GM19455 (cell line): ENCODE results near the gene HINT2.
A peak's percentile ranks its signal among the peaks of the same experiment; 100 is the strongest.

Source experiments
- ATAC-seq: cut with Tn5 transposase; IDR thresholded peaks from one replicate; pipeline ENCODE4 v1.9.1; 2021; ENCODE audit not compliant: unreplicated experiment

HINT2 gene

GRCh38 chr9:35841645-35841900 lies 26.7 kb upstream of the HINT2 start:
- ATAC-seq: no peak

DNA sequence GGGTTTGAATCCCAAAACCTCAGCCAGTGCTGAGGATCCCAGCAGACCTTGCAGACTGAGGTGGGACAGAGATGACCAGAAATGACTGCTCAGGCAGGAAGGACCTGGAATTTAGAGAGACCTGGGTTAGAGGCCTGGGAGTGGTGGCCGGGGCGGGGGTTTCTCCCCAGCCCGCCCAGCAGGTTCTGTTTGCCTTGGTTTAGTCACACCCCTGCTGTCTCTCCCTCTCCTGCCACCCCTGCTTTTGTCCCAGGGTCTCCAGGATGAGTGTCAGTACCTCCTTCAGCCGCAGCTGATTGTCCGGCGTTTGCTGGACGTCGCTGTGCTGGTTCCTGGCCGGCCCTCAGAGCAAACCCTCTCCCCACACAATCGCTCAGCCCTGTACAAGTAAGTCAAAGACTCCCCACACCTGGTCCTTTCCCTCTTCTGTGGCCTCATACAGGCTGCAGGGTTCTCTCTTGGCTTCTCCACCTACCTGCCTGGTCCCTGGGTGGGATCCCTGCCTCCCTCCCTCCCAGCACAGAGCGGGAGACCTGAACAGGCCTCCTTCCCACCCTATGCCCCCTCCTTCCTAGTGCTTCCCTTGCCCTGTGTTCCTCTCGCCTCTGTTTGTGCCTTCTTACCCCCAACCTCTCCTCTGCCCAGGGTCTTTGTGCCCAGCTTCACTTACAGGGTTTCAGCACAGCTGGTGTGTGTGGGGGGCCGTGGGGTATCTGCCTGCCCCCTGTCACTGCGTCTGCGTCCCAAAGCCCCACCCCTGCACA lies 26.2 kb upstream of the HINT2 start:
- ATAC-seq: no peak

DNA sequence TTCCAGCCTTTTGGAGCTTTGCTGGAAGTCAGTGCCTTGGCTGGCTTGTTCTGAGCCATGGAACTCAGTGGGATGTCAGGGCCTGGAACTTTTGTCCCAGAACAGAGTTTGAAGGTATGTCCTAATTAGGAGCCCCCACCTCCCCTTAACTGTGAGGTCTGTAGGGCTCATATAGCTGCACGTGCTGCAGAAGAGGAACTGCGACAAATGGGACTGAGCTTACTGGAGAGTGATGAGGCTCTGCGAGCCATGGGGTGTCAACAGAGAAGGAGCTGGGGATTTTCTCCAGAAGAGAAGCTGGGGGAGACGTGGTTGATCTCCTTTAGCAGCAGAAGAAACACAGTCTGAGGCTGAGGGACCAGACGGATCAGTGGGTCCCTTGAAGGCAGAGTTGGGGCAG lies 25.1 kb upstream of the HINT2 start:
- ATAC-seq: no peak

DNA sequence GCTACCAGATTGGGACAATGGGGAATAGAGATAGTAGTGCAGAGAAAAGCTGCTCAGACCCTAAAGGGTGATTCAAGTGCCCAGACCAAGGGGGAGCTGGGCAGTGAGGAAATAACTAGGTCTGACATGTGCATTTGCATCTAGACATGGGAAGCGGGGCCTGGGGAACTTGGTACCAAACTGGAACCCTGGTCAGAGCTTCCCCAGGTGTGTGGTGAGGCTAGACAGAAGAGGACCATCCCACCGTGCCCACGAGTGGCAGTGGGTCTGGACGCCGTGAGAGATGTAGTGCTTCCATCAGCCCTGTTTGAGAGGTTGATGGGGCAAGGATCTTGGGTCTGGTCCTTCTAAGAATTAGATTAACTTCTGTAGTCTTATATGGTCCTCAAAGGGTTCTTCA lies 21.8 kb upstream of the HINT2 start:
- ATAC-seq: no peak

- ATAC-seq: no peak
Observed at GRCh38 chr9:35835766-35836165, 20.9 kb upstream of the HINT2 start.

GRCh38 chr9:35835216-35835632 lies 20.4 kb upstream of the HINT2 start:
- no peak for ATAC-seq

- no peak for ATAC-seq
Observed at GRCh38 chr9:35834260-35835215, 19.7 kb upstream of the HINT2 start.

GRCh38 chr9:35832814-35833213 lies 18.0 kb upstream of the HINT2 start:
- no peak for ATAC-seq

GRCh38 chr9:35831040-35831439 lies 16.2 kb upstream of the HINT2 start:
- no peak for ATAC-seq

DNA sequence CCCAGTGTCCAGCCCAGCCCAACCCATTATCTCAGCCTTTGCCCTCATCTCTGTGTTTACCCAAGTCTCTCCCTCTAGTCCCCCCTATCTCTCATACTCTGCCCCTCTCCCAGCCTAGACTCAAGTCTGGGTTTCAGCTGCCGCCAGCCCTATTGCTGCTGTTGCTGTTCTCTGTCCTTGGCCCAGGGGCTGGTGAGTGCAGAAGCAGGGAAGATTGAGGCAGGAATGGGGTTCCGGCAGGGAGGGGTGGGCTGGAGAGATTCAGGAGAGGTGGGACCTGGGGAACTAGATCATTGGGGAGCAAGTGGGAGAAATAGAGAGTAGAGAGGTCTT lies 14.9 kb upstream of the HINT2 start:
- ATAC-seq: no peak

- ATAC-seq: peak; percentile 81
Observed at GRCh38 chr9:35829084-35829763, 14.4 kb upstream of the HINT2 start, which contains the start of gene TMEM8B. Gene TMEM8B, plus strand, starts transcription at chr9:35829228. Its CDS starts 220 bp downstream, at chr9:35829448.

- no peak for ATAC-seq
Observed at GRCh38 chr9:35828716-35829083, 13.9 kb upstream of the HINT2 start, which contains the start of gene FAM221B. Gene FAM221B, minus strand, starts transcription at chr9:35828732. Its CDS starts 2,571 bp downstream, at chr9:35826161.

- no peak for ATAC-seq
Observed at GRCh38 chr9:35827486-35827885, 12.6 kb upstream of the HINT2 start.

GRCh38 chr9:35826071-35826701 lies 11.3 kb upstream of the HINT2 start:
- no peak for ATAC-seq

GRCh38 chr9:35822926-35823325 lies 8.1 kb upstream of the HINT2 start:
- no peak for ATAC-seq

DNA sequence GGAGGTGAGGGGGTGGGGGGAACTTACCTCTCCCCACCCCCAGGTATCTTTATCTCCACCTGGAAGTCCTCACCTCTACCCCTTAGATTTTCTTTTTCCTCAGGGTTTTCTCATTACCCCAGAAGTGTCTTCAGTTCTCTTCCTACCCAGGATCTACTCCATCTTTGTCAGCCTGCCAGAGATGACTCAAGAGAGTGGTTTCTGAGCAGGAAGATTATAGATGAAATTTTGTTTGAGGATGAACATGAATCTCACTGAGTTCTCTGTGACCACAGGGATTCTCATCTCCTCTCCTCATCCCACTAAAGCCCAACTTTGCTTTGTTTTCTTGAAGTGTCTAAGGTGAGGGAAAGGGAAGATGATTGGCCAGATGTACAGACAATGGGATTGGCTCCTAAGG lies 5.2 kb upstream of the HINT2 start:
- no peak for ATAC-seq

DNA sequence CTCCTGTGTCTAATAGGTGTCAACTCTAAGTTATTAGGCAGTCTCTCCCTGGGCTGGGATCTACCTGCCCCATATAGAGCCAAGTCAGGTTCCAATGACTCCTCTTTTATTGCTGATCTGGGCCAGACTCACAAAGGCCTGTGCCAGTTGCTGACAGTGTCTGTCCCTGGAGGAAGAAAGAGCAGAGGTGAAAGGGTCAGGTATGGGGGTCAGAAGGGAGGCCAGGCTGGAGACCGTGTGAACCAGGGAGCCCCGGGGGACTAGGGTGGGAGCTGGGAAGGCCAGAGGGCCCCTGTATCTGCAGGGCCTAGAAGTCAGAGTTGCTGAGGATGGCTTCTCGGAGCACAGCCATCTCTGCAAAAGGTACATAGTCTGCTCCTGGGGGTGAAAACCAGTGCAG lies 3.5 kb upstream of the HINT2 start:
- no peak for ATAC-seq

DNA sequence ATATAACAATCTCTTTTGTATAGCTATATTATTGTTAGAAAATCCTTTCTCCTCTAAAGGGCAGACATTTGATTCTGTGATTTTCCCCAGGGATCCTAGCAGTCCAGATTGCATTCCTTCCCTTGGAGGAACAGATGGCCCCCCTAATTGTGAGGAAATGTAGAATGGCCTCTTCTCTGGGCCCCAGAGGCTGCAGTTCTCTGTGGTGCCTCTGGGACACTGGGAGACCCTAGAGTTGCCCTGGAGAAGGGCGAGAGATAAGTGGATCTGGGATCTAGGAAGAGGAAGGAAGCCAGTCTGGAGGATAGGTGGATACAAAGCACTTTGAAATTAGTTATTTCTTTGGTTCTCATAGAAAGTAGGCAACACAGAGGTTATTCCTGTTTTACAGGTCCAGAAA lies 1.9 kb upstream of the HINT2 start:
- ATAC-seq: no peak

DNA sequence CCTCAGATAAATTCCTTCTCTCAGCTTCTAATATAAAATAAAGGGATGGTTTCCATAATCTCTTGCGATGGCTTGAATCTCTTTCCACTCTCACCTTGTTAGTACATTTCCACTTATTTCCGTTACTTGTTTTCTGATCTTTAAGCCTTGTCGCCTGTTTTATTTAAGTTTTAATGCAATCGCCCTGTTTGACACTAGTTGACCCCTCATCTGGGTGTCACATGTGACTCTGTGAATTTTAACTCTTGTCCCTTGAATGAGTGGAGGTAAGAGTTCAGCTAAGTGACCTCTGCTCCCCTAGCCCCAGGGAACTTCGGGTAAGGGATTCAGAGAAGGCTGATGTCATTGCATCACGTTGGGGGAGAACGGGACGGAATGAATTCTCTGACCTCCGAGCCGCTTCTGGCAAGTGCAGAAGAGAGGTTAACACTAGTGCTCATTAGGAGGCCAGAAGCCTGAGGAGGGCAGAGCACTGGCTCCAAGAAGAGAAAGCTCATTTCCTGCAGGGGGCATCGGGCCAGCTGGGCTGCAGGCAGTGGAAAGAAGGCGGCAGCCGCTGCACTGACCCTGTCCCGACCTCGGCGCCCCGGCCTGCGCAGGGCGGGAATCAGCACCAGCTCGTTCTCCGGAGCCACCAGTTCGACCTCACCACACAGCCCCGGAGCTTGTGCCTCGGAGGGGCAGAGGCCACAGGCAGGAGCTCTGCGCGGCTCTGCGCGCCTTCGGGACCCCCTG lies 569 bp downstream of the HINT2 start:
- ATAC-seq: peak; percentile 30

DNA sequence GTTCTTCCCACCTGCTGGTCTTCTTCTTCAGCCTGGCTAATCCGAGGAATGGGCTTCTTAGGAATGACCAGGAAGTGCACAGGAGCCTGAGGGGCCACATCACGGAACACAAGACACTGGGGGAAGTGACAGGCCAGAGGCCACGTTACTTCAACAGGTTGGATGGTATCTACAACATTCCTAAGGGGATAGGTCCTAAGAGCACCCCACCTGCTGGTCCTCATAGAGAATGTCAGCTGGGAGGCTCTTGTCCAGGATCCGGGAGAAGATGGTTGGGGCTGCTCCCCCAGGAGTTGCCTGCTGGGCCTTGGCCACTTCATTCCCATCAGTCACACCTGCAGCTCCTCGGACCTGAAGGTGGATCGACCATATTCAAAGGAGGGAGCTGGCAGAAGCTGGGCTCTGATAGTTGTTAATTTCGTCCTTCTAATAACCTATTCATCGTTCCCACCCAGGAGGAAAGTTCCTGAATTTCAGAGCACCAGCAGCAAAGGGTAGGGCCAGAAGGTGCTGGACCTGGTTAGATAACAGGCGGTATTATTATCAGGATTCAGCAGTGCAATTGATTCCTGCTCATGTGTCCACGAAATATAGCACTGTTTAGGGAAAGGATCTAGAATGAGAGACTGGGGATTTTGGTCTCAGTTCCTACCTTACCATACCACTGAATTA lies 1.3 kb downstream of the HINT2 start:
- no peak for ATAC-seq
